ENCODE data around the gene CGA.

GRCh38 chr6:87102151-87102621, 7.3 kb upstream of the CGA start:
- no peak for TF ChIP-seq GATA2 (IDR thresholded peaks at IDR 0.05; ENCODE audit: low read depth, low read length)
- TF ChIP-seq GATA3 (IDR thresholded peaks at IDR 0.05; ENCODE audit: low read depth, low read length): no peak
